ENCODE results near the gene EDNRB. TPM values are rescaled to one million over a fixed set of nuclear protein-coding genes. Genes with fewer than 3 reads are reported as not detected.

Gene EDNRB
- total and polyA plus RNA-seq, 2 of the 8 experiments (the other 6 are each of a cell fraction or from before 2014, with no cell fraction given) = 15.8 to 73.2 TPM

GRCh38 chr13:77916488-77916887 lies 2.1 kb downstream of the EDNRB start (continued):
- TF ChIP-seq CHD7 (IDR thresholded peaks at IDR 0.05; ENCODE audit: insufficient replicate concordance, low read length) (no peak), RXRA (IDR thresholded peaks at IDR 0.05; ENCODE audit: insufficient read depth, low read depth, low read length) (no peak), RFX5 (IDR thresholded peaks at IDR 0.05; ENCODE audit: borderline replicate concordance, low read depth, low read length) (no peak), CEBPB (IDR thresholded peaks at IDR 0.05; ENCODE audit: low read depth, low read length) (no peak), USF2 (IDR thresholded peaks at IDR 0.05; ENCODE audit: low read length) (no peak), BCL11A (IDR thresholded peaks at IDR 0.05; ENCODE audit: low read depth in 2 of 2, low read length in 2 of 2) (no peak)

Measured in H1 (cell line).